Stomach (tissue), 9 donors: Measurements from ENCODE around the gene FGF12. TPM values are rescaled to one million over a fixed set of nuclear protein-coding genes. Genes with fewer than 3 reads are reported as not detected.

ENCODE experiments used
- DNase-seq, 2 donors: peaks; one replicate each; pipeline versions ENCODE4 v3.0.0 to v3.0.0-alpha.2; 2013 to 2019
- H3K27ac ChIP-seq, 5 donors: fragments of 200-600 bp in 4 of 5; sonication (generic) in 4 of 5; one replicate each; pipeline ENCODE4 v1.5.1; 2013 to 2019; ENCODE audit warnings: mild to moderate bottlenecking in 1 of 5, moderate library complexity in 1 of 5
- H3K27me3 ChIP-seq, 3 donors: fragments of 200-600 bp; sonication (generic); one replicate each; pipeline ENCODE4 v1.5.1; 2017 to 2019; ENCODE audit warnings: mixed run types in 1 of 3
- H3K36me3 ChIP-seq, 4 donors: fragments of 200-600 bp; sonication (generic); 1 replicate in 3 of 4; 2 replicates in 1 of 4; pipeline ENCODE4 v1.5.1; 2016 to 2019
- H3K4me1 ChIP-seq, 4 donors: fragments of 200-600 bp; sonication (generic); one replicate each; pipeline ENCODE4 v1.5.1; 2016 to 2019
- H3K4me3 ChIP-seq, 4 donors: fragments of 200-600 bp; sonication (generic) in 3 of 4; one replicate each; pipeline ENCODE4 v1.5.1; 2016 to 2019; ENCODE audit warnings: mild to moderate bottlenecking in 1 of 4
- H3K9me3 ChIP-seq, 4 donors: fragments of 200-600 bp; sonication (generic); one replicate each; pipeline ENCODE4 v1.5.1; 2016 to 2019
- CTCF ChIP-seq, 7 experiments: fragments of 450-650 bp in 4 of 7; fragments of 200-600 bp in 3 of 7; sonication (generic) in 3 of 7; IDR thresholded peaks; one replicate each; pipeline ENCODE4 v1.5.1; 2016 to 2019; ENCODE audit warnings: antibody characterized with exemption in 7 of 7, control low read depth in 2 of 7, mild to moderate bottlenecking in 1 of 7
- EP300 ChIP-seq: sonication (generic); formaldehyde crosslinking; IDR thresholded peaks from one replicate; pipeline ENCODE4 v1.6.1; 2017; ENCODE audit warnings: antibody characterized with exemption
- POLR2A ChIP-seq, 4 donors: fragments of 450-650 bp; IDR thresholded peaks; one replicate each; pipeline ENCODE4 v1.6.1; 2016; ENCODE audit warnings: antibody characterized with exemption in 4 of 4, control low read depth in 2 of 4, mild to moderate bottlenecking in 1 of 4, moderate library complexity in 1 of 4
- POLR2AphosphoS5 ChIP-seq, 3 donors: sonication (generic); formaldehyde crosslinking; IDR thresholded peaks; one replicate each; pipeline ENCODE4 v1.6.1; 2016; ENCODE audit warnings: antibody characterized with exemption in 3 of 3
- WGBS, 5 donors: extraction: QIAGEN DNeasy Blood & Tissue Kit in 3 of 5; methylation state at CpG; one replicate each; pipeline versions ENCODE4 v1.1.5 to v1.1.7; 2013 to 2018; 5-methylcytosine and 5-hydroxymethylcytosine counted together
- intact Hi-C: fragments of 100-400 bp; cut with DNase I; formaldehyde crosslinking; loops from one replicate; pipeline ENCODE4 v1.15.1; 2023; ENCODE audit warnings: low total_unique reads
- polyA plus RNA-seq, 3 donors: library from polyadenylated mRNA; stranded (reverse); fragments of 200-250 nt; gene quantifications; one replicate each; pipeline ENCODE4 v1.2.3, GENCODE V29; 2013
- total RNA-seq, 5 donors: library from RNA; depleted of rRNA; stranded (reverse); fragments of >200 nt; gene quantifications; one replicate each; pipeline versions ENCODE4 v1.1.0 to v1.2.3, GENCODE V29; 2014 to 2016
- donor health status: healthy with polysubstance abuse.
- donor health status: Bipolar disorder and iron deficiency.
- donor health status: healthy.

FGF12 gene
- total and polyA plus RNA-seq, 8 donors = 0.45 to 5.0 (median 0.88) TPM; not detected in 1

- intact Hi-C loops = no loop called here
- H3K36me3 ChIP-seq = no peaks in the 10 kb centered on the region
- TF ChIP-seq POLR2A (IDR thresholded peaks at IDR 0.05) (no peak), CTCF (IDR thresholded peaks at IDR 0.05) (no peak), EP300 (no peak), POLR2AphosphoS5 (IDR thresholded peaks at IDR 0.05) (no peak)
- no peaks in the 10 kb centered on the region for H3K4me1 ChIP-seq
- no peak overlapping the region for H3K27ac ChIP-seq
- no peak for DNase-seq
- H3K27me3 ChIP-seq = no peaks in the 10 kb centered on the region
- H3K4me3 ChIP-seq = no peak overlapping the region
- H3K9me3 ChIP-seq = no peaks in the 10 kb centered on the region
- WGBS, 5 donors = 39 to 67% (median 66%) methylated on average over 2 of the region's 2 CpGs
These were observed 515.0 kb downstream of the FGF12 start for GRCh38 chr3:192212335-192212734.

GRCh38 chr3:192207651-192208050 lies 519.7 kb downstream of the FGF12 start:
- H3K4me3 ChIP-seq = no peak overlapping the region
- WGBS, 5 donors = 25 to 42% (median 29%) methylated on average over 2 of the region's 2 CpGs
- TF ChIP-seq POLR2A (IDR thresholded peaks at IDR 0.05) = no peak
- no peak for TF ChIP-seq EP300
- no peak for TF ChIP-seq CTCF (IDR thresholded peaks at IDR 0.05)
- no peak for TF ChIP-seq POLR2AphosphoS5 (IDR thresholded peaks at IDR 0.05)
- DNase-seq = peak in 1 of 2 donors; percentile 13
- H3K27me3 ChIP-seq = no peaks in the 10 kb centered on the region
- no peaks in the 10 kb centered on the region for H3K4me1 ChIP-seq
- no peaks in the 10 kb centered on the region for H3K36me3 ChIP-seq
- no peaks in the 10 kb centered on the region for H3K9me3 ChIP-seq
- H3K27ac ChIP-seq = no peak overlapping the region
- intact Hi-C loops = no loop called here

- no peak for DNase-seq
- 86 to 98% (median 95%) methylated on average over 3 of the region's 3 CpGs for WGBS, 5 donors
- H3K4me3 ChIP-seq = no peak overlapping the region
- no peaks in the 10 kb centered on the region for H3K4me1 ChIP-seq
- H3K36me3 ChIP-seq = no peaks in the 10 kb centered on the region
- no peaks in the 10 kb centered on the region for H3K9me3 ChIP-seq
- intact Hi-C loops = no loop called here
- no peak for TF ChIP-seq POLR2AphosphoS5 (IDR thresholded peaks at IDR 0.05)
- no peak for TF ChIP-seq POLR2A (IDR thresholded peaks at IDR 0.05)
- no peak for TF ChIP-seq CTCF (IDR thresholded peaks at IDR 0.05)
- no peak for TF ChIP-seq EP300
- H3K27me3 ChIP-seq = no peaks in the 10 kb centered on the region
- H3K27ac ChIP-seq = no peak overlapping the region
These were observed 520.1 kb downstream of the FGF12 start for GRCh38 chr3:192207239-192207638.

- no peak overlapping the region for H3K27ac ChIP-seq
- H3K4me1 ChIP-seq = no peaks in the 10 kb centered on the region
- H3K27me3 ChIP-seq = no peaks in the 10 kb centered on the region
- no peaks in the 10 kb centered on the region for H3K9me3 ChIP-seq
- DNase-seq = no peak
- intact Hi-C loops = no loop called here
- H3K4me3 ChIP-seq = no peak overlapping the region
- TF ChIP-seq EP300 (no peak), CTCF (IDR thresholded peaks at IDR 0.05) (no peak), POLR2AphosphoS5 (IDR thresholded peaks at IDR 0.05) (no peak)
- no peaks in the 10 kb centered on the region for H3K36me3 ChIP-seq
These were observed 533.3 kb downstream of the FGF12 start for GRCh38 chr3:192194085-192194484.
